ENCODE measurements around the gene ARL11.

The ARL11 gene

DNA sequence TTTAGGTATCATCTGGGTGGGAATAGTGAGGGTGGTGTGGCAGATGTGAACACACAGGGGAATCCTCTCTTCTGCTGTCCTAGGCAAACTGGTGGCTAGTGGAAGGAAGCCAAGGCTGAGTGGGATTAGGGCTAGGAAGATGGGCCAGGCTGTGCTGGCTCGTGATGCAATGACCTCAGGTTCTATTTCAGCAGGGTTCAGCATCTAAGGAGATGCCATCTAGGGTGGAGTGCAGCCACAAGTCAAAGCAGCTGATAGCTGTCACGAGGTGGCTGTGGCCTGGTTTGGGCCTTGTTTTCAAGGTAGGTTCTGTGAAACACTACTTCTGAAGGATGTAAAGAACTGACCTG, 21.6 kb downstream of the ARL11 start:
- DNase-seq = no peak

DNA sequence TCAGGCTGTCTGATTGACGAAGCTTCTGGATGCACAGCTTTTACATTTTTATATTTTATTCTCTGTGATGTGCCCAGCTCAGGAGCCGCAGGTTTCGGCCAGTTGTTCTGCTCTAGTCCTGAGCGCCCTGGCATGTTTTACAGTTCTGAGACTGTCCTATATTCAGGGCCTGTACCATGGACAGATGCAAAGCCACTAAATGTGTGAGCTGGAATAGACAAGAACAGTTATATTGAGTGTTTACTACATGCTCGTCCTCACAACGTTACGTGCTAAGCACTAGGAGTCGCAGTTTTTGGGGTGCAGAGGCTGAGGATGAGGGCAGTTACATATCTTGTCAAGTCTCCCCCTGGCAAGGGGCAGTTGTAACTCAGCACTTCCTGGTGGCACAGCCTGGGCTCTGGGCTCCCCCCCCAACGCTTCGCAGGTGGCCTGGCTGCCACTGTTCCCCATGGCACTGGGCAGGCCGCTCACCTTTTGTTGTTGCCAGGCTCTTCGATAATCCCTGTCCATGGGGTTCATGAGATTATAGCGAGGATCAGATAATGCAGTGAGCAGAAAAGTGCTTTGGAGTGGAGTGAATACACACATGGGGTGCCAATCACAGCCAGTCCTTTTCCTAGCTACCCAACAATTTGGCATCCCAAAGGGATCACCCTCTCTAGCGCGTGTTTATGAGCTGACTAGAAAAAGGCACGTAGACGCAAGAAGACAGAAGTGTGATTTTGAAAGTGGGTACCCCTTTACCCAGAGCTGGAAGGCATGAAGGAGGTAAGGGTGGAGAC, 23.5 kb downstream of the ARL11 start:
- no peak for DNase-seq

DNA sequence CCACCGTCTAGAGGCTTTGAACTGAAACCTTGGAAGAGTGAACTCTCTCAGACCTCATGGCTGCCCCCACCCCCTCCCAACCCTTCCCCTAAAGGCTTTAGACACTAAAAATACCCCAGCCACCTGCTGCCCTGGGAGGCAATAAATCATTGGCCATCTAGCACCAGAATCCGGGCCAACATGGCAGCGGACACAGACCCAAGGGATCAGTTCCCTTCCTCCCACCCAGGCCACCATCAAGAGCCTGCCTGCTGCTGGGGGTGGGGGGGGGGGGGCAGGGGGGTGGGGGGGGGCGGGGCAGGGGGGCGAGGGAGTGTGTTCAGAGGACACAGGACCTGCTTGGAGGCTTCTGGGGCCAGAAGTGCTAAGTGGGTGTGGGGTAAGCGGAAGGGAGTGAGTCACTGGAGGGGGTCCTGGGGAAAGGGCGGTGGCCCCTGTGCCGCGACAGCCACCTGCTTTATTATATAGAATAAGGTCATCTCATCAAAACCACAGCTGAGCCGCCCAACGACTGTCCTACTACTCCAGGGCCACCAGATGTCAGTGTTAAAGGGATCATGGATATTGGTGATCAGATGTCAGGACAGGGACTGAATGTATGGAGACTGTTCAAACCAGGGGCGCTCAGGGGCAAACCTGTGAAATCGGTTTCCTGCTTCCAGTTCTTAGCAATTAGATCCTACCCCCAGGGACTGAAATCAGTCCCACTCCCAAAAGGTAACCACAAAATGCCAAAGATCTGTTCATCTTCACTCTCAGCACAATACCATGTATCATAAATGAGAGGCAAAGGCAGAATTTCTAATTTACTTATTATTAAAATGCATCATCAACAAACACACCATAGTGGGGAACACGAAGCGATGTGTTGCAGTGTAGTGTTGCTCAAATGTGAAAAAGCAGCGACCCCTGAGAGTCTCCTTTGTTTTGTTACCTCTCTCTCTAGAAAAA, 24.3 kb downstream of the ARL11 start:
- DNase-seq = peak; percentile 75 to 84

DNA sequence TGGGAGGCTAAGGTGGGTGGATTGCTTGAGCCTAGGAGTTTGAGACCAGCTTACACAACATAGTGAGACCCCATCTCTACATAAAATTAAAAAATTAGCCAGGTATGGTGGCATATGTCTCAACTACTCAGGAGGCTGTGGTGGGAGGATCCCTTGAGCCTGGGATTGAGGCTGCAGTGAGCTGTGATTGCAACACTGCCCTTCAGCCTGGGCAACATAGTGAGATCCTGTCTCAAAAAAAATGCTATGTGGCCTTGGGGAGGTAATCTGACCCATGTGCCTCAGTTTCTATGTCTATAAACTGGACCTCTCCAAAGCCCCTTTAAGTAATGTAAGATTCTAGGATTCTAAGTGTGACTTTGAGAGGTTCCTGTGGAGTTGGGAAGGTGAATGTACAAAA, 25.2 kb downstream of the ARL11 start:
- no peak for DNase-seq

DNA sequence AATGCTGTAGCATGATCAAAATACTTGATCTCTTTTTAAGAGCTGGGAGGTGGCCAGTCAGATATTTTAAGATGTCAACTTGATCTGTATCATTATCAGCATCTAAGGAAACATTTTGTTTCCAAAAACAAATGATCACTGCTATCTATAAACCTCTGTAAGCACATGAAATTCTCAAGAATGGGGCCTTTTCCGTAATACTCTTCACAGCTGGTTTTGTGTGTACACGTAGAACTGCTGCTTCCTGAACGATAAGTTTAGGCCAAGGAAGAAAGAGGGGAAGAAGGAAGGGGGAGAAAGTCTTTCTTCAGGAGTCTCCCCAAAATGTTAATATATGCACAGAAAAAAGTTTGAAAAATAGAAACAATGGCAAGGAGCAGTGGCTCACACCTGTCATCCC, 25.7 kb downstream of the ARL11 start:
- DNase-seq = no peak

DNA sequence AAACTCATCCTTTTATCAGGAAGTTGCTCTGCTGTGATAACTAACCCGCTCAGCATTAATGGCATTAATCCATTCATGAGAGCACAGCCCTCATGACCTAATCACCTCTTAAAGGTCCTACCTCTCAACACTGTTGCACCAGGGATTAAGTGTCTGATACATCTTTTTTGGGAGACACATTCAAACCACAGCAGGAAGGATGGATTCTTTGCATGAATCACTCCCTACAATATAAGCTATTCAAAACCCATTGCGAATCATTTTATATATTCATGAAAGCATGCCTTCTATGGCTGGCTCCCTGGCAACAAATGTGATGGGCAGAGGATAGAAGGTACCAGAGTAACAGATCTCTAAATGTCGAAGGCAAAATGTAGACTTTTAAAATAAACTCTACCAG, 27.6 kb downstream of the ARL11 start:
- DNase-seq = no peak

DNA sequence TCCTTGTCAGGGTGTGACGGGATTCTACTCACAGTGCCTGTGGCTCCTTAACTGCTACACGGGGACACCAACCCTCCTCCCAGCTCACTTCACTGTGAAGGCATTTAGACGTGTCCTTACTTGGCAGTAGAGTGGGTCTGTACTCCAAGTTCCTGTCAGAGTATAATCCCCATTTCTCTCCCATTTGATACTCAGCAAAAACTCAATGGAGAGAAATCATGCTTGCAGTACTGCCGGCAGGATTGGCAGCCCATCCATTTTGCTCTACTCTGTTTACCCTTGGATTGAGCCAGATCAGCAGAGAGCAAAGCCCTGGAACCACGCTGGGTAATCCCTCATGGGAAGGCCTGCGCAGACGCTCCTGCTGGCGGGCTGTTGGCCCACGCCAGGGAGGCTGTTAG, 28.9 kb downstream of the ARL11 start:
- no peak for DNase-seq

DNA sequence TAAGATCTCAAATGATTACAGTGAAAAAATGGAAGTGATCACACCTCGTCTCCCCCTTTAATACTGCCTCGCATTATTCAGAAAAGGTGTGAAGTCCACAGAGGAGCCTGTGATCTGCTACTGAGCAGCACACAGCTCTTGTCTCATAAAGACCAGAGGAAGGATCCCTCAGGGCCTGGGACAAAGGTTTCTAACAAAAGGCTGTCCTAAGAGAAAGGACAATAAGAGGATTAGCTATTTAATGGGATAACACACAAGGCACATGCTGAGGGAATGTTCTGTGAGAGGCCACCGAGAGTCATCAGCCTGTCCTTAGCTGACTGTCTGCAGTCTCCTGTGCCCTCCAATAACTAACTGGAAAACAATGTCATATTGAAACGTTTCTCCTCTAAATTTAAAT, 36.3 kb downstream of the ARL11 start:
- peak in 1 of 2 experiments; percentile 50 for DNase-seq

DNA sequence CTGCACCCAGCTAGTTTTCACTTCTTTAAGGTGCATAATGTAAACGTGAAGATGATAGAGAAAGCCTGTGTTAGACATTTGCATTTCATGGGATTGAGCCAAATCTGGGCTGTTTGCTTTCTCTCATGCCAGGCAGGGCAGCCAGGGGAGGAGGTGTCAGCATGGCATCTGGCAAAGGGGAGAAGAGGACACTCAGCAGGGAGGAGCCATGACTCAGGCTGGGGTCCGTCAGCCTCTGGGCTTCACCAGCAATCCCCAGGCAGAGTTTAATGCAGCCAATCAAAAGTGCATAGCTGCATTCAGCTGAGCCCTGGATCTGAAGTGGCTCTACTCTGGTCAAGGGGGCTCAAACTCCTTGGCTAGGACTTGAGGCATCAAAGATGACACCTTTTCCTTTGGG, 39.5 kb downstream of the ARL11 start:
- DNase-seq = no peak

DNA sequence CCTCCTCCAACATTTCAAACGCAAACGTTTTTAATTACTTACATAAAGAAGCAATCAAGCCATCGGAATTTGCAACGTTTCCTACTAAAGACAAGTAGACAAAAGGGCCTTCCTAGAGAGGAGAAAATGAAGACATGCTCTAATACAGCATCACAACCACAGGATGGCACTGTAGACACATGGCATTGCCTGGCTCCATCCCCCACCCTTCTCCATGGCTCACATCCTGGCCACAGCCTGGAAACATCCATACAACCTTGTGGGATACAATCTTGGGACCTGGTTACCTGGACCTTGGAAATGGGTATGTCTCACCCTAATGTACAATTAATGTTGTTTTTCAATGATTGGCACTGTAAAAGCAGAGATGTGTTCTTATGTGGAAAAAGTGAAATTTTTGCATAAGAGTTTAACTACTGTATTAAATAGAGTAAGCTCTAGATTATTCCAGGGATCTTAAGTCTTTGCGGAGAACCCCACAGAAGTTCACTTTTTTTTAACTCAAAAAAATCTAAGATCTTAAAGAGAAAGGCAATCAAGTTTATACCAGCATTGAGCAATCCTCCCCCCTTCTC, 41.5 kb downstream of the ARL11 start:
- DNase-seq = peak in 1 of 2 experiments; percentile 43

DNA sequence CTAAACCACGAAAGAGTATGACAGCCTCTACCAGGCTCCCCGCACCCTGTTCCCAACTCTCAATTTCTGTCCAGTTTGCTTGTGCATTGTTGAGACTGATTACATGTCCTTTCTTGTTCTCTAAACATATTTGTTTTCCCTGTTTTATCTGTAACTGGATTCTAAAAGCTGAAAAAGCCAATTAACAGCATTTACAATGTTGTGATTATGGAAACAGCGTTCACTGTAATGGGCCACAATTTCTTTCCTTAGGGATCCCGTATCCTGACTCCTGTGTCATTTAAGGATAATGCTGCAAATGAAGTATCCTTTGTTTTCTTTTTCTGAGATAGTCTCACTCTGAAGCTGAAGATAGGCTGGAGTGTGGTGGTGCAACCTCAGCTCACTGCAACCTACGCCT, 42.5 kb downstream of the ARL11 start:
- no peak for DNase-seq

DNA sequence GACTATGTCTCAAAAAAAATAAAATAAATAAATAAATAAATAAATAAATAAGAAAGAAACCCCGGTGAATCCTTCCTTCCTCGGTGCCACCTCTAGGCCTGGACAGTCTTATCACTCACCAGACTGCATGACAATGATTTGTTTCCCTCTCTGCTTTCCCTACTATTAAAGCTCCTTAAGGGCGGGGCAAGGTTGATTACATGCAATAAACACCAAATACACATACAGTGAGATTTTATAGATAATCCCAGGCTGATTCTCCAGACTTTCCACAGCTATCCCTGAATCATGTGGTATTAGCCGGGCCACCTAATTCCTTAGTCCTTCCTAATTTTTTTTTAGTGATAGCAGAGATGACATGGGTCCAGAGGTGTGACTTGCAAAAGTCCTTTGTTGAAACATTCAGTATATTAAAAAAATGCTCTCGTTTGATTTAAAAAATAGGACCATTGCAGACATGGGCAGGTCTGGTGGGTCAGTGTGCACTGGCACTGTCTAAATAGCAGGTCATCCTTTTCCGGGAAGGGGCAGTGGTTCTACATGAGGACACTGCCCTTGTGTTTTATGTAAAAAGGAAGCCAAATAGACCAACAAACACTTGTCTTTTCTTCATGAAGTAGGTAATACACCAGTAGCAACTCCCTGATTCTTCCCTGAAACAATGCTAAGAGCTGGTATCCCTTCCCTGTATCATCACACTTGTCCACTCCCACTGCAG, 48.4 kb downstream of the ARL11 start:
- DNase-seq = no peak

DNA sequence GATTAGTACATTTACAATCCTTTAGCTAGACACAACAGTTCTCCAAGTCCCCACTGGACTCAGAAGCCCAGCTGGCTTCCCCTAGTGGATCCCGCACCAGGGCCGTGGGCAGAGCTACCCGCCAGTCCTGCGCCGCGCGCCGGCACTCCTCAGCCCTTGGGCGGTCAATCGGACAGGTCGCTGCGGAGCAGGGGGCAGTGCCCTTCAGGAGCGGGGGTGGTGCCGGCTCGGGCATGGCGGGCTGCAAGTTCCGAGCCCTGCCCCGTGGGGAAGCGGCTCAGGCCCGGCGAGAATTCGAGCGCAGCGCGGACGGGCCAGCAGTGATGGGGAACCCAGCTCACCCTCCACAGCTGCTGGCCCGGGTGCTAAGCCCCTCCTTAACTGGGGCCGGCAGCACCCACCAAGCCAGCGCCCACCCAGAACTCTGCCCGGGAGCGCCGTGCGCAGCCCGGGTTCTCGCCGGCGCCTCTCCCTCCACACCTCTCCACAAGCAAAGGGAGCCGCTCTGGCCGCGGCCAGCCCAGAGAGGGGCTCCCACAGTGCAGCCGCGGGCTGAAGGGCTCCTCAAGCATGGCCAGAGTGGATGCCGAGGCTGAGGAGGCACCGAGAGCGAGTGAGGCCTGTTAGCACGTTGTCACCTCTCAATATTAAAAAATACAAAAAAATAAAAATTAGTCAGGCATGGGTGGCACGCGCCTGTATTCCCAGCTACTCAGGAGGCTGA, 50.0 kb downstream of the ARL11 start:
- DNase-seq = no peak

DNA sequence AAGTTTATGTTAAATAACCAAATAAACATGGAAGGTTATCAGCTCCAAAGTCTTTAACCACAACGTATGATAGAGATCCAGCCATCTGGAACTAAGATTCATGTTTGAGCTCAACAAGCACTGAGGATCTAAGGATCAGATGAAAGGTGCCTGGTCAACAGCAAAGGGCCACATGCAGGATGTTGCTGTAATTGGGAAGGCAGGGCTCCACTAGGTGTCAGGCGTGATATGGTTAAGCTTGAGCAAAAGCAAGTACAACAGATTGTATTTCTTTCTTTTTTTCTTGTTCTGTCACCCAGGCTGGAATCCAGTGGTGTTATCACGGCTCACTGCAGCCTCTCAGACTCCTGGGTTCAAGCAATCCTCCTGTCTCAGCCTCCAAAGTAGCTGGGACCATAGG, 50.9 kb downstream of the ARL11 start:
- peak in 1 of 2 experiments; percentile 50 for DNase-seq

DNA sequence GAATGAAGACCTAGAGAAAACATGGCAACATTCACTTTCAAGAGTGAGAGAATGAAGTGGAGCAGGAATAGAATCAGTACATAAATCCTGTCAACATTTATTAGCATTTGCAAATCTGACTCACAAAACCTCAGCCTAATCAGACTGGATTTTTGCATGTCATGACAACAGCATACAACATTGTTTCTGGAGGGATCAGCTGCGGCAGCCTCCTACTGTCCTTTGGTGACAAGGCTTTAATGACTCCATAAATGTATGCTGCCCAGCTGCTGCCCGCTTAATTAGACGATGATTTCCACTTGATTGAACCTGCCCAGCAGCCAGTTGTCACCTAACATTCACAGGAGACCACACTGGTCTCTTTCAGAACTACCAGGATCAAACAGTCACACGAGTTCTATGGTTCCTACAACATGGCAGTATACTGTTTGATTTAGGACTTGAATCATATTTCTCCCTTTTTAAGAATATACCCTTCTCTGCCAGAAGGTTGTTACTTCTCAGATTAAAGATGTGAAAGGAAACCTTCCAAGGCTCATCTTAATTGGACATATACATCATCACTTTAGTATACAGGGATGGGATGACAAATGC, 53.6 kb downstream of the ARL11 start:
- peak; percentile 87 to 94 for DNase-seq

Measured in NCI-H524 (cell line).